Keratinocyte (primary cell): ENCODE results near the gene SLIT3. TPM values are rescaled to one million over a fixed set of nuclear protein-coding genes. Genes with fewer than 3 reads are reported as not detected.

Source experiments
- DNase-seq: peaks from one replicate; pipeline ENCODE4 v3.0.0-alpha.2; 2011; ENCODE audit warnings: low read depth, missing footprints, low spot score
- FAIRE-seq: peaks from 2 replicates; lab custom pipeline; 2011; peaks lifted over from hg19 to GRCh38; lab: Jason Lieb, UNC
- H2AFZ ChIP-seq: 2 replicates; pipeline ENCODE4 v1.6.0; 2012; ENCODE audit warnings: low read length, control low read depth, inconsistent platforms; ENCODE audit not compliant: control insufficient read depth
- H3K27ac ChIP-seq: 2 replicates; pipeline ENCODE4 v1.5.1; 2011; ENCODE audit warnings: low read length; ENCODE audit not compliant: control insufficient read depth, insufficient read depth
- H3K27me3 ChIP-seq: 3 replicates; pipeline ENCODE4 v1.6.0; 2011; ENCODE audit warnings: low read length; ENCODE audit not compliant: control insufficient read depth, insufficient read depth; ENCODE audit errors: extremely low read depth
- H3K36me3 ChIP-seq, 2 experiments: 2 replicates in 1 of 2; 3 replicates in 1 of 2; pipeline ENCODE4 v1.5.1; 2011; ENCODE audit warnings: low read length in 2 of 2, mild to moderate bottlenecking in 1 of 2; ENCODE audit not compliant: control insufficient read depth in 2 of 2, insufficient read depth in 2 of 2; ENCODE audit errors: extremely low read depth in 1 of 2
- H3K4me1 ChIP-seq: 3 replicates; pipeline ENCODE4 v1.5.1; 2011; ENCODE audit warnings: low read length; ENCODE audit not compliant: control insufficient read depth, insufficient read depth; ENCODE audit errors: extremely low read depth
- H3K4me2 ChIP-seq: 3 replicates; pipeline ENCODE4 v1.6.0; 2011; ENCODE audit warnings: low read depth, low read length; ENCODE audit not compliant: control insufficient read depth, insufficient read depth; ENCODE audit errors: extremely low read depth
- H3K4me3 ChIP-seq, 3 experiments: fragments of 200-600 bp in 1 of 3; sonication (generic) in 1 of 3; 2 replicates in 2 of 3; 3 replicates in 1 of 3; pipeline ENCODE4 v1.5.1; 2011 to 2016; ENCODE audit warnings: low read length in 3 of 3, mild to moderate bottlenecking in 3 of 3, control low read depth in 2 of 3, inconsistent platforms in 1 of 3, low read depth in 1 of 3, mixed read lengths in 1 of 3, mixed run types in 1 of 3, moderate library complexity in 1 of 3; ENCODE audit not compliant: control insufficient read depth in 2 of 3, insufficient read depth in 2 of 3; ENCODE audit errors: extremely low read depth in 1 of 3
- H3K79me2 ChIP-seq: 2 replicates; pipeline ENCODE4 v1.6.0; 2012; ENCODE audit warnings: low read length; ENCODE audit not compliant: control insufficient read depth, insufficient read depth
- H3K9ac ChIP-seq: 3 replicates; pipeline ENCODE4 v1.6.0; 2011; ENCODE audit warnings: low read length; ENCODE audit not compliant: control insufficient read depth, insufficient read depth; ENCODE audit errors: extremely low read depth
- H3K9me1 ChIP-seq: 3 replicates; pipeline ENCODE4 v1.6.0; 2011; ENCODE audit warnings: low read length; ENCODE audit not compliant: control insufficient read depth, insufficient read depth; ENCODE audit errors: extremely low read depth
- H3K9me3 ChIP-seq: 2 replicates; pipeline ENCODE4 v1.5.1; 2012; ENCODE audit warnings: low read depth, low read length; ENCODE audit not compliant: control insufficient read depth
- H4K20me1 ChIP-seq: 3 replicates; pipeline ENCODE4 v1.6.0; 2011; ENCODE audit warnings: low read length; ENCODE audit not compliant: control insufficient read depth, insufficient read depth; ENCODE audit errors: extremely low read depth
- CTCF ChIP-seq, 3 experiments: IDR thresholded peaks in 1 of 3; conservative IDR thresholded peaks in 1 of 3; optimal IDR thresholded peaks in 1 of 3; 2 replicates in 2 of 3; 3 replicates in 1 of 3; pipeline versions ENCODE3 to v1.5.1; 2011; ENCODE audit warnings: low read length in 3 of 3, mild to moderate bottlenecking in 3 of 3, moderate library complexity in 2 of 3, control low read depth in 1 of 3, inconsistent platforms in 1 of 3; ENCODE audit not compliant: insufficient read depth in 2 of 3; ENCODE audit errors: extremely low read depth in 1 of 3
- EZH2 ChIP-seq: IDR thresholded peaks from one replicate; pipeline ENCODE4 v1.6.1; 2012; ENCODE audit warnings: inconsistent platforms, mild to moderate bottlenecking, low read length, moderate library complexity
- dilution Hi-C: fragments of 300-500 bp; cut with MboI; formaldehyde crosslinking; loops from one replicate; pipeline ENCODE4 v1.7.0; 2020; ENCODE audit warnings: low sequenced_read_pairs; ENCODE audit not compliant: extremely low pct_ligation_motif_present
- polyA plus RNA-seq, 5 experiments: library from polyadenylated mRNA; depleted of rRNA in 3 of 5; stranded (reverse) in 3 of 5; stranded (forward) in 1 of 5; unstranded in 1 of 5; fragments of >200 nt; gene quantifications; 1 replicate in 1 of 5; 2 replicates in 3 of 5; 3 replicates in 1 of 5; pipeline versions ENCODE4 v1.2.1 to v1.2.3, GENCODE V29; 2011 to 2012; ENCODE audit warnings: missing spikeins in 2 of 5, low read depth in 1 of 5, low replicate concordance in 1 of 5

SLIT3 gene
- polyA plus RNA-seq, 1 donor (not counting 4 experiments of a cell fraction or from before 2014, with no cell fraction given) = 2.4 TPM

- Histone ChIP-seq H4K20me1 (no peaks in the 10 kb centered on the region), H3K27me3 (no peaks in the 10 kb centered on the region), H3K4me1 (no peaks in the 10 kb centered on the region), H2AFZ (no peak overlapping the region), H3K4me2 (no peak overlapping the region), H3K27ac (no peak overlapping the region), H3K9me1 (no peaks in the 10 kb centered on the region), H3K9ac (no peak overlapping the region), H3K79me2 (no peaks in the 10 kb centered on the region), H3K9me3 (no peaks in the 10 kb centered on the region), H3K4me3 (no peak overlapping the region), H3K36me3 (no peaks in the 10 kb centered on the region)
- DNase-seq = no peak
- dilution Hi-C loops = no loop called here
- no peak for FAIRE-seq
- TF ChIP-seq CTCF (optimal IDR thresholded peaks at IDR 0.05 in 1 of 3, IDR thresholded peaks at IDR 0.05 in 1 of 3, conservative IDR thresholded peaks at IDR 0.05 in 1 of 3; ENCODE audit: extremely low read depth in 1 of 3, insufficient read depth in 2 of 3, low read length in 3 of 3) (peak; percentile 58 to 85 (median 78)), EZH2 (no peak)
Measured at GRCh38 chr5:168706655-168707069, 594.3 kb downstream of the SLIT3 start.

GRCh38 chr5:168705321-168705720 is 595.6 kb downstream of the SLIT3 start:
- DNase-seq (no peak), FAIRE-seq (no peak)
- Histone ChIP-seq H3K9me1 (no peaks in the 10 kb centered on the region), H3K4me2 (no peak overlapping the region), H3K9me3 (no peaks in the 10 kb centered on the region), H2AFZ (no peak overlapping the region), H3K4me1 (no peaks in the 10 kb centered on the region), H4K20me1 (no peaks in the 10 kb centered on the region), H3K27me3 (no peaks in the 10 kb centered on the region), H3K4me3 (no peak overlapping the region), H3K9ac (no peak overlapping the region), H3K36me3 (no peaks in the 10 kb centered on the region), H3K27ac (no peak overlapping the region), H3K79me2 (no peaks in the 10 kb centered on the region)
- no peak for TF ChIP-seq CTCF (optimal IDR thresholded peaks at IDR 0.05 in 1 of 3, IDR thresholded peaks at IDR 0.05 in 1 of 3, conservative IDR thresholded peaks at IDR 0.05 in 1 of 3; ENCODE audit: extremely low read depth in 1 of 3, insufficient read depth in 2 of 3, low read length in 3 of 3)
- no peak for TF ChIP-seq EZH2
- dilution Hi-C loops = no loop called here
